Fibroblast of villous mesenchyme (primary cell): ENCODE results near the gene SUSD3. TPM values are rescaled to one million over a fixed set of nuclear protein-coding genes. Genes with fewer than 3 reads are reported as not detected.

Source experiments
- DNase-seq: peaks from one replicate; pipeline ENCODE4 v3.0.0-alpha.2; 2010; ENCODE audit warnings: low read depth
- H3K4me3 ChIP-seq: 2 replicates; pipeline ENCODE4 v1.5.1; 2011; ENCODE audit warnings: low read depth, mild to moderate bottlenecking, low read length
- total RNA-seq: library from RNA; depleted of rRNA; stranded (reverse); fragments of >200 nt; gene quantifications from 2 replicates; pipeline ENCODE4 v1.2.3, GENCODE V29; 2012
- TF ChIP-seq, protein P1 (sequence below): IDR thresholded peaks from 2 replicates; pipeline ENCODE4 v1.5.1; 2012; ENCODE audit warnings: low read depth, mild to moderate bottlenecking, low read length; ENCODE audit not compliant: insufficient read depth

The SUSD3 gene
- total RNA-seq, 1 donor: 12.1 TPM

DNA sequence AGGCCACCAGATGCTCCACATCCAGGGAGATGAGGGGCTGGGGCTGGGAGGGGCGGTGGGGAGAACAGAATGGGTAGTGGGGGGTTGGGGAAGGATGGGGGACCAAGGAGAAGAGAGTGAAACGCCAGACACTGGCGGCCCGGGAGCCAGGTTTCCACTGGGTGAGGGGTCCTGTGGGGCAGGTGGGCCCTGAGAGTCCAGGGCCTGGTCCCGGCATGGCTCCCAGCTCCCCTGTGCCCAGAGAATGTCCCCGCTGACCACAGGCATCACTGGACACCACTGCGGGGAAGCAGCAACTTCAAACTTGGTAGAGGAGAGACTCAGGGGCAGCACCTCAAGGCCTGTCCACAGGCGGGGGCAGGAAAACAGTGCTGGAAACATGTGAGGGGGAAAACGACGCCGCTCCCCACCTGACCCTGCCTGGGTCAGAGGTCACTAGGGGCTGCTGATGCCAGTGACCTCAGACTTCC is 62.4 kb downstream of the SUSD3 start:
- TF ChIP-seq, protein P1, sequence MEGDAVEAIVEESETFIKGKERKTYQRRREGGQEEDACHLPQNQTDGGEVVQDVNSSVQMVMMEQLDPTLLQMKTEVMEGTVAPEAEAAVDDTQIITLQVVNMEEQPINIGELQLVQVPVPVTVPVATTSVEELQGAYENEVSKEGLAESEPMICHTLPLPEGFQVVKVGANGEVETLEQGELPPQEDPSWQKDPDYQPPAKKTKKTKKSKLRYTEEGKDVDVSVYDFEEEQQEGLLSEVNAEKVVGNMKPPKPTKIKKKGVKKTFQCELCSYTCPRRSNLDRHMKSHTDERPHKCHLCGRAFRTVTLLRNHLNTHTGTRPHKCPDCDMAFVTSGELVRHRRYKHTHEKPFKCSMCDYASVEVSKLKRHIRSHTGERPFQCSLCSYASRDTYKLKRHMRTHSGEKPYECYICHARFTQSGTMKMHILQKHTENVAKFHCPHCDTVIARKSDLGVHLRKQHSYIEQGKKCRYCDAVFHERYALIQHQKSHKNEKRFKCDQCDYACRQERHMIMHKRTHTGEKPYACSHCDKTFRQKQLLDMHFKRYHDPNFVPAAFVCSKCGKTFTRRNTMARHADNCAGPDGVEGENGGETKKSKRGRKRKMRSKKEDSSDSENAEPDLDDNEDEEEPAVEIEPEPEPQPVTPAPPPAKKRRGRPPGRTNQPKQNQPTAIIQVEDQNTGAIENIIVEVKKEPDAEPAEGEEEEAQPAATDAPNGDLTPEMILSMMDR: no peak
- DNase-seq: no peak
- H3K4me3 ChIP-seq: no peak overlapping the region

GRCh38 chr9:93121316-93122241 is 63.1 kb downstream of the SUSD3 start:
- no peak overlapping the region for H3K4me3 ChIP-seq
- TF ChIP-seq, protein P1: no peak
- DNase-seq: no peak

GRCh38 chr9:93122721-93123221 is 64.3 kb downstream of the SUSD3 start:
- no peak overlapping the region for H3K4me3 ChIP-seq
- no peak for DNase-seq
- TF ChIP-seq, protein P1: no peak

- no peak for DNase-seq
- TF ChIP-seq, protein P1: no peak
- H3K4me3 ChIP-seq: no peak overlapping the region
These were observed 65.2 kb downstream of the SUSD3 start for GRCh38 chr9:93123561-93124283.

GRCh38 chr9:93124793-93125192 is 66.3 kb downstream of the SUSD3 start:
- no peak for DNase-seq
- TF ChIP-seq, protein P1: no peak
- H3K4me3 ChIP-seq: no peak overlapping the region

GRCh38 chr9:93125331-93125894 is 66.9 kb downstream of the SUSD3 start:
- TF ChIP-seq, protein P1: no peak
- no peak for DNase-seq
- no peak overlapping the region for H3K4me3 ChIP-seq
